NCI-H2196 treated with DMSO at 0.1 percent for 48 hours (cell line): ENCODE measurements around the gene MRPL44.

ENCODE experiments used
- DNase-seq: peaks from one replicate; lab custom pipeline; 2025; ENCODE audit not compliant: unreplicated experiment; lab: John Stamatoyannopoulos, UW

The MRPL44 gene

GRCh38 chr2:223957092-223957851, at the start of gene MRPL44:
Gene MRPL44, plus strand, starts transcription at chr2:223957463. Its CDS starts 10 bp downstream, at chr2:223957473.
- DNase-seq = peak; percentile 75

- DNase-seq = no peak
Measured at GRCh38 chr2:223908304-223908998, 48.8 kb upstream of the MRPL44 start.

GRCh38 chr2:223909001-223909741, 48.1 kb upstream of the MRPL44 start:
- no peak for DNase-seq

DNA sequence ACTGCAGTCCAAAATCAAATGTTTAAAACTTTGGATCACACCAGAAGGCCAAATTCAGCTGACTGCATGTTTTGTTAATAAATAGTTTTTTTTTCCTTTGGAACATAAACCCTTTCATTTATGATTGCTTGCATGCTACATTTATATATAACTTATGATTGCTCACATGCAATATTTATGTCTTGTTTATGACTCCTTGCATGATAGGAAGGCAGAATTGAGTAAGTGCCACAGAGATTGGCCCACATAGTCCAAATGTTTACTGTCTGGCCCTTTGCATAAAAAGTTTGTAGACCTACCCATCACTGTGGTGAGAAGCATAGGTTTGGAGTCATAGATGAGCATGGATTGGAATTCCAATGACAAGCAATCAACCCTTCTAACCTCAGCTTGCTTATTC, 42.9 kb upstream of the MRPL44 start:
- DNase-seq = no peak

DNA sequence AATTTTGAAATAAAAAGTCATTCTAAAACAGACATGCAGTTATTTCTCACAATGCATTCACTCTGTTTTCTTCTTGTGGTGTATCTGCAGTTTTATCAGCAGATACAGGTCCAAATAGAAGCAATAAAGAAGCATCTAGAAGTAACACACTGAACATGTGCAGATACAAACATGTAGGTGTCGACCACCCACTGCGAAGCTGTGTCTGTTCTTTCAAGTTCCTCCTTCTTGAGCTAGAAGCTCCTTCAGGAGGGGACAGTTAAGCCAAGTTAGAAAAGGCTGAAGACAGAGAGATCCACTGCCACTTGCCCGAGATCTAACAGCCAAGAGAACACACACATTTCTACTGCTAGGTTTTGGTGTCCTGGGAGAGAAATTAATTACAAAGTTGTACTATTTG, 42.2 kb upstream of the MRPL44 start:
- DNase-seq = no peak

- DNase-seq = no peak
Measured at GRCh38 chr2:223916181-223916920, 40.9 kb upstream of the MRPL44 start.

DNA sequence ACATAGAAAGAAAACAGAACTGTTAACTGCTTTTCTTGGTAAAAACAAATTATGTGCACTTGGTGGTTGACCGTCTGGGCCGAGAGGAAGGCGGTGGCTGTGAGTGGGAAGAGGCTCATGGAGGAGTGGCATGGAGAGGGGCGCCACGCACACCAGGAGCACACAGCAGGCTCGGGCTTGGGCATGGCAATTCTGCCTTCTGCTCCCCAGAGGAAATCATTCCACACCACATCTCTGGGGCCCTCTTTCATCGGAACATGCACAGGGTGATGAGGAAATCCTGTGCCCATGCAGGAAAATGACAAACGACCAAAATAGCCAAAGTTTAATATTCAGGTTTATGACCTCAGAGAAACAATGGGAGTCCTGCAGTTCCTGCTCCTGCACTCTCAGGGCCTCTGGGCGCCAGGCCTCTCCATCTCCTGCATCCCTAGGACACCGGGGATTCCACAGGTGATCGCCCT, 38.6 kb upstream of the MRPL44 start:
- no peak for DNase-seq

GRCh38 chr2:223920109-223920508, 37.2 kb upstream of the MRPL44 start:
- no peak for DNase-seq

- DNase-seq = no peak
Measured at GRCh38 chr2:223921204-223921603, 36.1 kb upstream of the MRPL44 start.

DNA sequence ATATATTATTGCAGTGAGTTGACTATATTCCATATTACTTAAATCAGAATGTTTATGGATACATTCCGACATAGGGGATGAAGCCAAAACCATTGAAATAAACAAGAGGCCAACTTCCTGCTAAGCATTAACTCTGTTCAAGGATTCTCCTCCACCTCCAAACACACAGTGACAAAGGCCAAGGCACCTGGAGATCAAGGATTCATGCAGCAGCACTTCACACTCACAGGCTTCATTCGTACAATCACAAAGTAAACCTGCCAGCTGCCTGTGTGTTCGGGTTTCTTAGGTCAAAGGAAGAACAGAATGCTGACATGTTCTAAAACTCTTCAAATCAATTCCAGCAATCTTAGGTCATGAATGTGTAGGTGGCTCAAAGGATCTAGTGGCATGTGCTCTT, 35.0 kb upstream of the MRPL44 start:
- DNase-seq = no peak

DNA sequence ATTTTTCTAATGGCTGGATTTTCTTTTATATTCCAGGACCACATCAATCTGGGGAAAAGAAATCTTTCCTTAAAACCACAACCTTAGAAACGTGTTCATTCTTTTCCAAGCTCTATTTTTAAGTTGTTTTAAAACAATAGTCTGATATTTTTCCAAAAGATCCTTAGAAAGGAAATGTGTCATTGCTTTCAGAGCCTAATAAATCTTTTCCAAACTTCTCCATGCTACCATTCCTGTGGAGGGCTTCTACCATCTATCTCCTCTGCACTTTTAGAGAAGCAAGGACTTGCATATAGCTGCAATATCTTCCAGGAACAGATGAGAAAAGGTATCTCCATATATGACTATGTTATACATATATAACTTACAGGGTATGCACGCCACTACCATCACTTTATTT, 33.3 kb upstream of the MRPL44 start:
- no peak for DNase-seq

DNA sequence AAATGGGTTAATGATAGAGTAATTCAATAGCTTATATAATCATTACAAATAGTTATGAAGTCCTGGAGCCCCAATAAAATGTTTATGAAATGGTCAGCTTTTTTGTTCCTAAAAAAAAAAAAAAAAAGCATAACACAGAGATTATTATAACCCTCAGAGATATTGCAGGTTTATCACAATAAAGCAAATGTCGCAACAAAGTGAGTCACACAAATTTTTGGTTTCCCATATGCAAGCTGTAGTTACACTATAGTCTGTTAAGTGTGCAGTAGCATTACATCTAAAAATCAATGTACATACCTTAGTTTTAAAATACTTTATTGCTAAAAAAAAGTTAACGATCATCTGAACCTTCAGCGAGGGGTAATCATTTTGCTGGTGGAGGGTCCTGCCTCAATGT, 32.2 kb upstream of the MRPL44 start:
- no peak for DNase-seq

DNA sequence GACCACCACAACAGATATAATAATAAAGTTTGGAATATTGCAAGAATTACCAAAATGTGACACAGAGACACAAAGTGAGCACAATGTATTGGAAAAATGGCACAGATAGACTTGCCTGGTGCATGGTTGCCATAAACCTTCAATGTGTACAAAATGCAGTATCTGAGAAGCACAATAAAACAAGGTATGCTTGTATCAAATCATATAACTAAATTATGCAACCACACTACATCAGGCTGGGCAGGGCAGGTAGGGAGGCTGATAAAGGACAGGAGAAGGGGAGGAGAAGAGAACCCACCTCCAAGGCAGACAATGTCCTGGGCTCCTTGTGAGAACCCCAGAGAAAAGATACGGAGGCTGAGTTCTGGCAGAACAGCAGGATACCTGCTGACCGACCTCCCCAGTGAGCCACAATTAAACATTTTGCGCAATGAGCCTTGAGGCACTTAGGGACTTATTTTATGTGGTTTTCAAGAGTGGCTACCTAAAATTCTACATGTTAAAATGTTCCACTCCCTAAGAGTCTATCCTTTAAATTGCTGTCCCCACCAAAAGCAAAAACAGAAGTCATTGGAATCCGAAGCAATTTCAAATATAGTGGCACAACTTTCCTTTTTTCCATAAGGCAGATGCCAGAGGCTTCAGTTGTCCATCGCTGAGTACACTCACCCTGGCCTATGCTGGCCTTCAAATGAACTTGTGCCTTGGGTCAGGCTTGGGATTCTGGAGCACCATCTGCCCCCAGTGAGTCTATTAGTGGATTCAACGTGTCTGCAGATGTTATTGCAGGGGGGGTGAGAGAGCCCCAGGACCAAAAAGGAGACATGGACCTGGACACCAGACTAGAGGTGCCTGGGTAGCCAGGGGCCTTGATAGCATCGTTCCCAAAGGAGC, 28.9 kb upstream of the MRPL44 start:
- DNase-seq = no peak

DNA sequence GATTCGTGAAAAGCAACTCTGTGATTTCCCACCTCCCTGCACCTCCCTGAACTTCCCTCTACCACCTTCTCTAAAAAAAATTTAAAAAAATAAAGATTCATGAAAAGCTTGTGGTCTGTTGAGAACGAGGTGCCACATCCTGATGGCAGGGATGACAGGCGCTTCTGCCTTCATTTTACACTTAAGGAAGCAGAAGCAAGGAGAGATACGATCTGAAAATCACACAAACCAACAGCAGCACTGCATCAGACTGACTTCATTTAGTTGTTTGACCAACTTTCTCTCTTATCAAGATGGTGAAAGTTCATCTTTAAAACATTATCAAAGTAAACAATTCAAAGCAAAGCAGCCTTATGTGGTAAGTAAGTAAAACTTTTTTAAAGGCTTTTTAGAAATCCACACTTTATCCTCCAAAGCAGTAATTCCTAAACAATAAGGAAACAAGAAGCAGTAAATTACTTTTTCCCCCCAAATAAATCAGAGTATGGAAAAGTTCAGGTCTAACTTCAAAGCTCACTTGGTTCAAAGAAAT, 27.6 kb upstream of the MRPL44 start:
- DNase-seq = no peak

GRCh38 chr2:223930103-223930976, 26.9 kb upstream of the MRPL44 start:
- DNase-seq = no peak

DNA sequence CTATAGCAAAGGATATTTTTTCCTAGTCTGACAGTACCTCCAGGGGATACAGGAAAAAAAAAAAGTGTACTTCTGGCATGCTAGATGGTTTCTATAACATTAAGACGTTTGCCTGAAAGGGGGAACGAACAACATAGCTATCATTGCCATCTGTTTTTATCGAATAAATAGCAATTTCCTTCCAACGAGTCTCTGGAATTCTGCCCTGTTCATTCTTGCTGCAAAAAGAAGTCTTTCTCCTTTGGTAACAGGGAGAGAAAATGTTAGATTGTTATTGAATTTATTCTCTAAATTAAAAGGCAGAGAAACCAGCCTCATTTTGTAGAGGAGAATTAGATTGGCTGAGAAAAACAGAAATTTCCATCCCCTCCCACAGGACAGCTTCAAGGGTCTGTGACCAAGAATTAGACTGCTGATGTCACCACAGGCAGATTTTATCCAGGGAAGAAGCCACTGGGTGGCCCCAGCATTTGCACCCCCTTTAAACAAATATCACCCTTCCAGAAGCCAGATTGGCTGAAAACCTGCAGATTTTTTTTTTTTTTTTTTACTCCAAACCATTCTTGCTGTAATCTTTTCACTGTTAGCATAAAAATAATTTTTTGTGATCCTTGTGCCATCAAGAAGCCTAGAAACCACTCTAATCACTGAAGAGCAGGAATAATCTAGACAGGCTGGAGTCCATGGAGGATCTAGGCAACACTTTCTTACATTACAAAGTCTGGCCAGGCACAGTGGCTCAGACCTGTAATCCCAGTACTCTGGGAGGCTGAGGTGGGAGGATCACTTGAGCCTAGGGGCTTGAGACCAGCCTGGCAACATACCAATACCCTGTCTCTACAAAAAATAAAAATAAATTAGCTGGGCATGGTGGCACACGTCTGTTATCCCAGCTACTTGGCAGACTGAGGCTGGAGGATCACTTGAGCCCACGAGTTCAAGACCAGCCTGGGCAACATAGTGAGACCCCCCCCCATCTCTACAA, 24.2 kb upstream of the MRPL44 start:
- no peak for DNase-seq

- DNase-seq = no peak
Measured at GRCh38 chr2:223934870-223935269, 22.4 kb upstream of the MRPL44 start.
